GM12878 (cell line): ENCODE measurements around the gene ACKR2. TPM values are rescaled to one million over a fixed set of nuclear protein-coding genes. Genes with fewer than 3 reads are reported as not detected.

Source experiments
- ATAC-seq: fragments of 200-7000 bp; cut with Tn5 transposase; 3 replicates; pipeline ENCODE4 v1.9.1; 2020; ENCODE audit warnings: mild to moderate bottlenecking, moderate library complexity
- BruUV-seq: library from RNA; stranded (reverse); fragments of 400-500 nt; replicated peaks from 2 replicates; lab custom pipeline; 2021; lab: Mats Ljungman, UMichigan
- CTCF ChIA-PET: fragments of 300-600 bp; sonication (Branson Sonifier 250); formaldehyde crosslinking; extraction: SDS; loops from one replicate; lab custom pipeline; 2021; ENCODE audit warnings: inconsistent platforms; lab: Yijun Ruan, JAX
- POLR2A ChIA-PET: fragments of 350-600 bp; formaldehyde crosslinking; extraction: SDS; loops from one replicate; lab custom pipeline; 2021; ENCODE audit warnings: inconsistent platforms; lab: Charles Lee
- RAD21 ChIA-PET: fragments of 300-600 bp; sonication (Branson Sonifier 250); formaldehyde crosslinking; loops from one replicate; lab custom pipeline; 2023; ENCODE audit warnings: antibody characterized with exemption; ENCODE audit not compliant: unreplicated experiment; lab: Charles Lee
- SMC1A ChIA-PET: fragments of 300-600 bp; sonication (Branson Sonifier 250); formaldehyde crosslinking; loops from one replicate; lab custom pipeline; 2023; ENCODE audit not compliant: unreplicated experiment, uncharacterized antibody; lab: Charles Lee
- DNase-seq: peaks from one replicate; pipeline ENCODE4 v3.0.0-alpha.2; 2011; ENCODE audit warnings: low read depth, low spot score
- FAIRE-seq: peaks from 3 replicates; lab custom pipeline; 2011; peaks lifted over from hg19 to GRCh38; lab: Jason Lieb, UNC
- H2AFZ ChIP-seq: 2 replicates; pipeline ENCODE4 v1.6.0; 2011; ENCODE audit warnings: low read depth, low read length, control low read depth; ENCODE audit not compliant: control insufficient read depth
- H3K27ac ChIP-seq: 2 replicates; pipeline ENCODE4 v1.5.1; 2011; ENCODE audit warnings: control low read depth; ENCODE audit not compliant: control insufficient read depth, insufficient read depth
- H3K27me3 ChIP-seq, 2 experiments: replicated peaks in 1 of 2; 2 replicates each; pipeline versions ENCODE4 v1.6.0 to v1.6.1; 2011; ENCODE audit warnings: low read length in 1 of 2; ENCODE audit not compliant: control insufficient read depth in 2 of 2, insufficient read depth in 2 of 2
- H3K36me3 ChIP-seq, 2 experiments: 2 replicates each; pipeline ENCODE4 v1.5.1; 2011; ENCODE audit warnings: low read length in 1 of 2; ENCODE audit not compliant: control insufficient read depth in 2 of 2, insufficient read depth in 2 of 2
- H3K4me1 ChIP-seq: 2 replicates; pipeline ENCODE4 v1.6.1; 2011; ENCODE audit warnings: mild to moderate bottlenecking, low read length, moderate library complexity, mixed read lengths; ENCODE audit not compliant: control insufficient read depth, insufficient read depth
- H3K4me2 ChIP-seq: 2 replicates; pipeline ENCODE4 v1.6.0; 2011; ENCODE audit warnings: control low read depth; ENCODE audit not compliant: control insufficient read depth, insufficient read depth
- H3K4me3 ChIP-seq: fragments of 200-600 bp; sonication (generic); 2 replicates; pipeline ENCODE4 v1.5.1; 2016
- H3K79me2 ChIP-seq: 2 replicates; pipeline ENCODE4 v1.6.0; 2011; ENCODE audit warnings: low read length; ENCODE audit not compliant: control insufficient read depth, insufficient read depth
- H3K9ac ChIP-seq: 2 replicates; pipeline ENCODE4 v1.8.0; 2011; ENCODE audit warnings: low read length, control low read depth, mixed read lengths; ENCODE audit not compliant: control insufficient read depth, insufficient read depth
- H3K9me3 ChIP-seq: replicated peaks from 3 replicates; pipeline ENCODE4 v1.5.1; 2011; ENCODE audit warnings: mild to moderate bottlenecking, low read length; ENCODE audit not compliant: control insufficient read depth, insufficient read depth
- H4K20me1 ChIP-seq: 2 replicates; pipeline ENCODE4 v1.6.0; 2011; ENCODE audit not compliant: control insufficient read depth, insufficient read depth
- ATF7 ChIP-seq: fragments of 450-650 bp; IDR thresholded peaks from 2 replicates; pipeline ENCODE4 v1.6.1; 2016; ENCODE audit warnings: low read depth, mild to moderate bottlenecking
- BCL11A ChIP-seq: IDR thresholded peaks from 2 replicates; pipeline ENCODE4 v1.6.1; 2011; ENCODE audit warnings: low read depth, low read length
- CHD1 ChIP-seq: IDR thresholded peaks from 2 replicates; pipeline ENCODE4 v1.6.1; 2012; ENCODE audit warnings: low read depth, low read length, improper control_type of control experiment
- FOXM1 ChIP-seq: IDR thresholded peaks from 2 replicates; pipeline ENCODE4 v1.6.1; 2012; ENCODE audit warnings: low read depth, mild to moderate bottlenecking, inconsistent platforms, low read length, moderate library complexity
- IKZF1 ChIP-seq: fragments of 450-650 bp; conservative IDR thresholded peaks from 2 replicates; pipeline ENCODE4 v1.6.1; 2017; ENCODE audit warnings: antibody characterized with exemption, mild to moderate bottlenecking
- JUND ChIP-seq: IDR thresholded peaks from 2 replicates; pipeline ENCODE4 v1.6.1; 2012; ENCODE audit warnings: low read depth, mild to moderate bottlenecking, low read length, improper control_type of control experiment, moderate library complexity
- NR2C1 ChIP-seq: fragments of 450-650 bp; IDR thresholded peaks from 2 replicates; pipeline ENCODE4 v1.6.1; 2017; ENCODE audit warnings: antibody characterized with exemption, mild to moderate bottlenecking, moderate library complexity
- SUPT20H ChIP-seq: IDR thresholded peaks from 2 replicates; pipeline ENCODE4 v1.6.1; 2011; ENCODE audit warnings: low read depth, mild to moderate bottlenecking, low read length, moderate library complexity, borderline replicate concordance; ENCODE audit not compliant: control insufficient read depth
- TCF7 ChIP-seq: IDR thresholded peaks from 2 replicates; pipeline ENCODE4 v1.6.1; 2014; ENCODE audit warnings: antibody characterized with exemption, borderline replicate concordance
- WRNIP1 ChIP-seq: IDR thresholded peaks from 2 replicates; pipeline ENCODE4 v1.6.1; 2011; ENCODE audit warnings: low read depth, low read length, improper control_type of control experiment, borderline replicate concordance
- WGBS: methylation state at CpG from one replicate; pipeline ENCODE4 v1.1.6; 2016; ENCODE audit warnings: low lambda C conversion rate; ENCODE audit not compliant: insufficient replicate concordance, insufficient coverage; ENCODE audit errors: missing lambda C conversion rate; 5-methylcytosine and 5-hydroxymethylcytosine counted together
- in situ Hi-C: fragments of 300-500 bp; cut with MboI; formaldehyde crosslinking; loops from 9 replicates; pipeline ENCODE4 v1.14.3; 2018; ENCODE audit warnings: mixed read lengths
- intact Hi-C: fragments of 100-400 bp; cut with micrococcal nuclease; formaldehyde crosslinking; loops from one replicate; pipeline ENCODE4 v1.14.2; 2022; ENCODE audit not compliant: unreplicated experiment
- polyA plus RNA-seq, 11 experiments: library from polyadenylated mRNA; depleted of rRNA in 4 of 11; unstranded in 6 of 11; stranded (reverse) in 5 of 11; fragments of >200 nt; fragmentation: Nextera tagmentation in 4 of 11; fragmentation: Illumina TruSeq in 1 of 11; extraction: Ambion mirVana in 4 of 11; extraction: Trizol in 1 of 11; gene quantifications; 1 replicate in 1 of 11; 2 replicates in 10 of 11; pipeline versions ENCODE4 v1.2.1 to v1.2.3, GENCODE V29; 2011 to 2016; ENCODE audit warnings: inconsistent platforms in 2 of 11, missing spikeins in 2 of 11, low read depth in 1 of 11
- total RNA-seq, 4 experiments: library from RNA; depleted of rRNA in 3 of 4; stranded (reverse); fragments of >200 nt in 3 of 4; fragmentation: Illumina TruSeq in 1 of 4; extraction: Trizol in 1 of 4; gene quantifications; 2 replicates each; pipeline versions ENCODE4 v1.2.1 to v1.2.3, GENCODE V29; 2013 to 2021
- TF ChIP-seq, protein P1 (sequence below): fragments of 450-650 bp; IDR thresholded peaks from 2 replicates; pipeline ENCODE4 v1.6.1; 2016; ENCODE audit warnings: mild to moderate bottlenecking, moderate library complexity, borderline replicate concordance
- TF ChIP-seq, protein P2 (sequence below): IDR thresholded peaks from 2 replicates; pipeline ENCODE4 v1.6.1; 2011; ENCODE audit warnings: borderline replicate concordance, low read depth, mild to moderate bottlenecking, moderate library complexity, mixed read lengths, low read length; ENCODE audit not compliant: insufficient read depth; ENCODE audit errors: extremely low read length
- TF ChIP-seq, protein P3 (sequence below): fragments of 450-650 bp; conservative IDR thresholded peaks from 2 replicates; pipeline ENCODE4 v1.6.1; 2017; ENCODE audit warnings: mild to moderate bottlenecking, moderate library complexity
- TF ChIP-seq, protein P4 (sequence below): IDR thresholded peaks from 2 replicates; pipeline ENCODE4 v1.6.1; 2011; ENCODE audit warnings: mild to moderate bottlenecking, low read depth, low read length, moderate library complexity; ENCODE audit not compliant: insufficient replicate concordance

Gene ACKR2
- total and polyA plus RNA-seq, 10 of the 15 experiments (the other 5 are each of a cell fraction or from before 2014, with no cell fraction given), result 0.05 to 0.91 (median 0.23) TPM; not detected in 2

DNA sequence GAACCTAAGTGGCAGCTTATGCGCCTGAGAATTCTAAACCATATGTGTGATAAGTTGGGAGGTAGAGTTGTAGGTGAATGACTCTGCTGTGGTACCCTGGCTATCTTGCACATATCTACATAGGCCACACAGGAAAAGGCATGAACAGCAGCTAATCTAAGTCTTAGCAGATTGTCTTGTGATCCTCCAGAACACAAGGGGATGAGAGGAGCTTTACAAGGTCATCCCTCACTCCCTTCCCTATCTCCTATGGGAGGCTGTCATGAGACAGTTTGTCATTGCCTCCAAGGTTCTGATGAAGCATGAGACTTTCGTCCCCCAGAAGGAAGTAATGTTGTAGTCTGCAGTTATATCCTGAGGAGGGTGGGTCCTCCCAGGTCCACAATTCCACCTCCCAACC lies 93.0 kb downstream of the ACKR2 start (continued):
- no peak for TF ChIP-seq ATF7

DNA sequence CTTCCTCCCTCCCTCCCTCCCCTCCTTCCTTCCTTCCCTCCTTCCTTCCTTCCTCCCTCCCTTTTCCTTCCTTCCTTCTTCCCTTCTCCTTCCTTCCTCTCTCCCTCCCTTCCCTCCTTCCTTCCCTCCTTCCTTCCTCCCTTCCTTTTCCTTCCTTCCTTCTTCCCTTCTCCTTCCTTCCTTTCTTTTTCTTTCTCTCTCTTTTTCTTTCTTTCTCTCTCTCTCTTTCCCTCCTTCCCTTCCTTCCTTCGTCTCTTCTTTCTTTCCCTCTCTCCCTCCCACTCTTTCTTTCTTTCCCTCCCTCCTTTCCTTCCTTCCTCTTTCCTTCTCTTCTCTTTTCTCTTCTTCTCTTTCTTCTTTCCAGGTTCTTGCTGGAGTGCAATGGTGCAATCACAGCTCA lies 94.8 kb downstream of the ACKR2 start:
- no peak overlapping the region for H3K9ac ChIP-seq
- H3K27ac ChIP-seq, result no peak overlapping the region
- ChIA-PET SMC1A (no interaction called here), POLR2A (no interaction called here), RAD21 (no interaction called here), CTCF (interaction anchor here (0.9 kb wide), 1 partner anchor 23 kb away, joined by 3 read pairs; no protein-coding TSS in a partner anchor)
- BruUV-seq, result no TSS peak
- H4K20me1 ChIP-seq, result no peaks in the 10 kb centered on the region
- H3K79me2 ChIP-seq, result no peaks in the 10 kb centered on the region
- DNase-seq (no peak), FAIRE-seq (no peak), ATAC-seq (no peak)
- intact Hi-C loops (no loop called here), in situ Hi-C loops (no loop called here)
- H2AFZ ChIP-seq, result no peak overlapping the region
- no peak overlapping the region for H3K4me3 ChIP-seq
- no peaks in the 10 kb centered on the region for H3K36me3 ChIP-seq
- WGBS, result 0% methylated on average over 1 of the region's 1 CpG
- no peaks in the 10 kb centered on the region for H3K4me1 ChIP-seq
- H3K27me3 ChIP-seq, result peaks cover 5 to 10% of the 10 kb centered on the region in 2 experiments
- H3K9me3 ChIP-seq, result no peaks in the 10 kb centered on the region; the same call in 2 of the 3 replicates
- H3K4me2 ChIP-seq, result no peak overlapping the region
- no peak for TF ChIP-seq NR2C1
- no peak for TF ChIP-seq IKZF1
- TF ChIP-seq SUPT20H, result no peak
- no peak for TF ChIP-seq WRNIP1
- TF ChIP-seq FOXM1, result no peak
- TF ChIP-seq TCF7, result no peak
- no peak for TF ChIP-seq JUND
- TF ChIP-seq, protein P1, sequence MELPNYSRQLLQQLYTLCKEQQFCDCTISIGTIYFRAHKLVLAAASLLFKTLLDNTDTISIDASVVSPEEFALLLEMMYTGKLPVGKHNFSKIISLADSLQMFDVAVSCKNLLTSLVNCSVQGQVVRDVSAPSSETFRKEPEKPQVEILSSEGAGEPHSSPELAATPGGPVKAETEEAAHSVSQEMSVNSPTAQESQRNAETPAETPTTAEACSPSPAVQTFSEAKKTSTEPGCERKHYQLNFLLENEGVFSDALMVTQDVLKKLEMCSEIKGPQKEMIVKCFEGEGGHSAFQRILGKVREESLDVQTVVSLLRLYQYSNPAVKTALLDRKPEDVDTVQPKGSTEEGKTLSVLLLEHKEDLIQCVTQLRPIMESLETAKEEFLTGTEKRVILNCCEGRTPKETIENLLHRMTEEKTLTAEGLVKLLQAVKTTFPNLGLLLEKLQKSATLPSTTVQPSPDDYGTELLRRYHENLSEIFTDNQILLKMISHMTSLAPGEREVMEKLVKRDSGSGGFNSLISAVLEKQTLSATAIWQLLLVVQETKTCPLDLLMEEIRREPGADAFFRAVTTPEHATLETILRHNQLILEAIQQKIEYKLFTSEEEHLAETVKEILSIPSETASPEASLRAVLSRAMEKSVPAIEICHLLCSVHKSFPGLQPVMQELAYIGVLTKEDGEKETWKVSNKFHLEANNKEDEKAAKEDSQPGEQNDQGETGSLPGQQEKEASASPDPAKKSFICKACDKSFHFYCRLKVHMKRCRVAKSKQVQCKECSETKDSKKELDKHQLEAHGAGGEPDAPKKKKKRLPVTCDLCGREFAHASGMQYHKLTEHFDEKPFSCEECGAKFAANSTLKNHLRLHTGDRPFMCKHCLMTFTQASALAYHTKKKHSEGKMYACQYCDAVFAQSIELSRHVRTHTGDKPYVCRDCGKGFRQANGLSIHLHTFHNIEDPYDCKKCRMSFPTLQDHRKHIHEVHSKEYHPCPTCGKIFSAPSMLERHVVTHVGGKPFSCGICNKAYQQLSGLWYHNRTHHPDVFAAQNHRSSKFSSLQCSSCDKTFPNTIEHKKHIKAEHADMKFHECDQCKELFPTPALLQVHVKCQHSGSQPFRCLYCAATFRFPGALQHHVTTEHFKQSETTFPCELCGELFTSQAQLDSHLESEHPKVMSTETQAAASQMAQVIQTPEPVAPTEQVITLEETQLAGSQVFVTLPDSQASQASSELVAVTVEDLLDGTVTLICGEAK, result no peak
- TF ChIP-seq CHD1, result no peak
- no peak for TF ChIP-seq BCL11A
- TF ChIP-seq, protein P2, sequence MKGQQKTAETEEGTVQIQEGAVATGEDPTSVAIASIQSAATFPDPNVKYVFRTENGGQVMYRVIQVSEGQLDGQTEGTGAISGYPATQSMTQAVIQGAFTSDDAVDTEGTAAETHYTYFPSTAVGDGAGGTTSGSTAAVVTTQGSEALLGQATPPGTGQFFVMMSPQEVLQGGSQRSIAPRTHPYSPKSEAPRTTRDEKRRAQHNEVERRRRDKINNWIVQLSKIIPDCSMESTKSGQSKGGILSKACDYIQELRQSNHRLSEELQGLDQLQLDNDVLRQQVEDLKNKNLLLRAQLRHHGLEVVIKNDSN, result no peak
- TF ChIP-seq, protein P3, sequence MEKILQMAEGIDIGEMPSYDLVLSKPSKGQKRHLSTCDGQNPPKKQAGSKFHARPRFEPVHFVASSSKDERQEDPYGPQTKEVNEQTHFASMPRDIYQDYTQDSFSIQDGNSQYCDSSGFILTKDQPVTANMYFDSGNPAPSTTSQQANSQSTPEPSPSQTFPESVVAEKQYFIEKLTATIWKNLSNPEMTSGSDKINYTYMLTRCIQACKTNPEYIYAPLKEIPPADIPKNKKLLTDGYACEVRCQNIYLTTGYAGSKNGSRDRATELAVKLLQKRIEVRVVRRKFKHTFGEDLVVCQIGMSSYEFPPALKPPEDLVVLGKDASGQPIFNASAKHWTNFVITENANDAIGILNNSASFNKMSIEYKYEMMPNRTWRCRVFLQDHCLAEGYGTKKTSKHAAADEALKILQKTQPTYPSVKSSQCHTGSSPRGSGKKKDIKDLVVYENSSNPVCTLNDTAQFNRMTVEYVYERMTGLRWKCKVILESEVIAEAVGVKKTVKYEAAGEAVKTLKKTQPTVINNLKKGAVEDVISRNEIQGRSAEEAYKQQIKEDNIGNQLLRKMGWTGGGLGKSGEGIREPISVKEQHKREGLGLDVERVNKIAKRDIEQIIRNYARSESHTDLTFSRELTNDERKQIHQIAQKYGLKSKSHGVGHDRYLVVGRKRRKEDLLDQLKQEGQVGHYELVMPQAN, result no peak
- TF ChIP-seq, protein P4, sequence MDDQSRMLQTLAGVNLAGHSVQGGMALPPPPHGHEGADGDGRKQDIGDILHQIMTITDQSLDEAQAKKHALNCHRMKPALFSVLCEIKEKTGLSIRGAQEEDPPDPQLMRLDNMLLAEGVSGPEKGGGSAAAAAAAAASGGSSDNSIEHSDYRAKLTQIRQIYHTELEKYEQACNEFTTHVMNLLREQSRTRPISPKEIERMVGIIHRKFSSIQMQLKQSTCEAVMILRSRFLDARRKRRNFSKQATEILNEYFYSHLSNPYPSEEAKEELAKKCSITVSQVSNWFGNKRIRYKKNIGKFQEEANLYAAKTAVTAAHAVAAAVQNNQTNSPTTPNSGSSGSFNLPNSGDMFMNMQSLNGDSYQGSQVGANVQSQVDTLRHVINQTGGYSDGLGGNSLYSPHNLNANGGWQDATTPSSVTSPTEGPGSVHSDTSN, result no peak
